GM23338 (cell line): Measurements from ENCODE around the gene FBXO34. TPM values are rescaled to one million over a fixed set of nuclear protein-coding genes. Genes with fewer than 3 reads are reported as not detected.

Experiments used
- ATAC-seq: fragments of 200-7000 bp; cut with Tn5 transposase; 3 replicates; pipeline ENCODE4 v1.9.1; 2020
- DNase-seq: peaks from one replicate; pipeline ENCODE4 v3.0.0-alpha.2; 2015; ENCODE audit warnings: low spot score
- H2AFZ ChIP-seq: fragments of 200-600 bp; sonication (generic); 2 replicates; pipeline ENCODE4 v1.8.0; 2016; ENCODE audit warnings: antibody characterized with exemption, mild to moderate bottlenecking, moderate library complexity
- H3F3A ChIP-seq: fragments of 200-600 bp; sonication (generic); replicated peaks from 2 replicates; pipeline ENCODE4 v1.8.0; 2017; ENCODE audit warnings: antibody characterized with exemption, mixed run types, low read depth
- H3K27ac ChIP-seq: fragments of 200-600 bp; sonication (generic); 2 replicates; pipeline ENCODE4 v1.6.1; 2016; ENCODE audit warnings: low read depth
- H3K27me3 ChIP-seq: fragments of 200-600 bp; sonication (generic); 2 replicates; pipeline ENCODE4 v1.8.0; 2016; ENCODE audit warnings: mild to moderate bottlenecking, mixed run types, moderate library complexity; ENCODE audit not compliant: insufficient read depth
- H3K36me3 ChIP-seq: fragments of 200-600 bp; sonication (generic); 2 replicates; pipeline ENCODE4 v1.8.0; 2016; ENCODE audit warnings: mild to moderate bottlenecking; ENCODE audit not compliant: insufficient read depth
- H3K4me1 ChIP-seq: fragments of 200-600 bp; sonication (generic); 2 replicates; pipeline ENCODE4 v1.8.0; 2016; ENCODE audit warnings: mild to moderate bottlenecking, moderate library complexity; ENCODE audit not compliant: insufficient read depth
- H3K4me2 ChIP-seq: fragments of 200-600 bp; sonication (generic); 2 replicates; pipeline ENCODE4 v1.7.1; 2017; ENCODE audit warnings: mixed run types
- H3K4me3 ChIP-seq: fragments of 200-600 bp; sonication (generic); 2 replicates; pipeline ENCODE4 v1.6.1; 2016; ENCODE audit warnings: mixed run types
- H3K79me2 ChIP-seq: fragments of 200-600 bp; sonication (generic); replicated peaks from 2 replicates; pipeline ENCODE4 v1.8.0; 2017; ENCODE audit warnings: mild to moderate bottlenecking; ENCODE audit not compliant: insufficient read depth
- H3K9me2 ChIP-seq: fragments of 200-600 bp; sonication (generic); 2 replicates; pipeline ENCODE4 v1.8.0; 2017; ENCODE audit not compliant: insufficient read depth
- H4K20me1 ChIP-seq: fragments of 200-600 bp; sonication (generic); replicated peaks from 2 replicates; pipeline ENCODE4 v1.8.0; 2017; ENCODE audit warnings: mild to moderate bottlenecking; ENCODE audit not compliant: insufficient read depth
- H3K27ac Mint-ChIP-seq: 2 replicates; pipeline ENCODE4 v1.8.0; 2020; ENCODE audit warnings: inconsistent platforms, mild to moderate bottlenecking, moderate library complexity, mixed read lengths
- H3K27me3 Mint-ChIP-seq: 3 replicates; pipeline ENCODE4 v1.8.0; 2022; ENCODE audit warnings: low read depth, mild to moderate bottlenecking, moderate library complexity, mixed read lengths, inconsistent platforms; ENCODE audit not compliant: insufficient read depth, poor library complexity
- H3K36me3 Mint-ChIP-seq: 3 replicates; pipeline ENCODE4 v1.8.0; 2021; ENCODE audit warnings: low read depth, mild to moderate bottlenecking, inconsistent platforms, moderate library complexity, mixed read lengths
- H3K4me1 Mint-ChIP-seq: 3 replicates; pipeline ENCODE4 v1.8.0; 2020; ENCODE audit warnings: mild to moderate bottlenecking, inconsistent platforms, mixed read lengths
- H3K4me3 Mint-ChIP-seq: 3 replicates; pipeline ENCODE4 v1.8.0; 2021; ENCODE audit warnings: moderate library complexity, mild to moderate bottlenecking, inconsistent platforms, mixed read lengths
- H3K9me3 Mint-ChIP-seq: 3 replicates; pipeline ENCODE4 v1.8.0; 2020; ENCODE audit warnings: moderate library complexity, mild to moderate bottlenecking, inconsistent platforms, mixed read lengths
- CREB1 ChIP-seq: fragments of 250-450 bp; sonication (Bioruptor Pico); IDR thresholded peaks from 2 replicates; pipeline ENCODE4 v1.5.0; 2020; ENCODE audit warnings: low read depth, mild to moderate bottlenecking, moderate library complexity
- CTCF ChIP-seq, 2 experiments: fragments of 200-600 bp in 1 of 2; sonication (generic) in 1 of 2; conservative IDR thresholded peaks; 2 replicates each; pipeline versions ENCODE4 v1.5.1 to v1.6.1; 2016 to 2017; ENCODE audit warnings: antibody characterized with exemption in 2 of 2, low read depth in 2 of 2, mild to moderate bottlenecking in 2 of 2, moderate library complexity in 1 of 2
- EZH2 ChIP-seq: fragments of 200-600 bp; sonication (generic); IDR thresholded peaks from one replicate; pipeline ENCODE4 v1.8.0; 2017; ENCODE audit warnings: antibody characterized with exemption, mild to moderate bottlenecking, low read depth; ENCODE audit not compliant: unreplicated experiment
- EZH2phosphoT487 ChIP-seq: fragments of 200-600 bp; sonication (generic); IDR thresholded peaks from one replicate; pipeline ENCODE4 v1.8.1; 2018; ENCODE audit warnings: antibody characterized with exemption; ENCODE audit not compliant: unreplicated experiment
- JUNB ChIP-seq: IDR thresholded peaks from one replicate; pipeline ENCODE4 v1.6.1; 2016; ENCODE audit warnings: antibody characterized with exemption; ENCODE audit not compliant: unreplicated experiment
- NANOG ChIP-seq: IDR thresholded peaks from 2 replicates; pipeline ENCODE4 v1.6.1; 2016; ENCODE audit warnings: antibody characterized with exemption, borderline replicate concordance
- POLR2AphosphoS5 ChIP-seq: IDR thresholded peaks from 2 replicates; pipeline ENCODE4 v1.6.1; 2016; ENCODE audit warnings: antibody characterized with exemption, low read depth
- STAT1 ChIP-seq: IDR thresholded peaks from one replicate; pipeline ENCODE4 v1.6.1; 2016; ENCODE audit warnings: antibody characterized with exemption; ENCODE audit not compliant: unreplicated experiment
- ZNF114 ChIP-seq: fragments of 250-450 bp; sonication (Bioruptor Pico); IDR thresholded peaks from 2 replicates; pipeline ENCODE4 v1.5.0; 2020; ENCODE audit warnings: mild to moderate bottlenecking, moderate library complexity
- ZNF331 ChIP-seq: fragments of 250-450 bp; sonication (Bioruptor Pico); IDR thresholded peaks from 2 replicates; pipeline ENCODE4 v1.5.0; 2020; ENCODE audit warnings: low read depth, mild to moderate bottlenecking, moderate library complexity
- polyA plus RNA-seq: library from polyadenylated mRNA; unstranded; fragments of >200 nt; fragmentation: Nextera tagmentation; extraction: Ambion mirVana; gene quantifications from 2 replicates; pipeline ENCODE4 v1.2.1, GENCODE V29; 2016
- total RNA-seq: library from RNA; depleted of rRNA; stranded (reverse); fragments of >200 nt; shearing (Covaris generic); gene quantifications from 2 replicates; pipeline ENCODE4 v1.2.3, GENCODE V29; 2014
- TF ChIP-seq, protein P1 (sequence below): IDR thresholded peaks from 2 replicates; pipeline ENCODE4 v1.6.1; 2016; ENCODE audit warnings: antibody characterized with exemption
- TF ChIP-seq, protein P2 (sequence below): IDR thresholded peaks from one replicate; pipeline ENCODE4 v1.6.1; 2018; ENCODE audit warnings: antibody characterized with exemption; ENCODE audit not compliant: unreplicated experiment

Gene FBXO34
- total and polyA plus RNA-seq, 2 experiments from 2014 or later = 9.4 to 13.4 TPM

DNA sequence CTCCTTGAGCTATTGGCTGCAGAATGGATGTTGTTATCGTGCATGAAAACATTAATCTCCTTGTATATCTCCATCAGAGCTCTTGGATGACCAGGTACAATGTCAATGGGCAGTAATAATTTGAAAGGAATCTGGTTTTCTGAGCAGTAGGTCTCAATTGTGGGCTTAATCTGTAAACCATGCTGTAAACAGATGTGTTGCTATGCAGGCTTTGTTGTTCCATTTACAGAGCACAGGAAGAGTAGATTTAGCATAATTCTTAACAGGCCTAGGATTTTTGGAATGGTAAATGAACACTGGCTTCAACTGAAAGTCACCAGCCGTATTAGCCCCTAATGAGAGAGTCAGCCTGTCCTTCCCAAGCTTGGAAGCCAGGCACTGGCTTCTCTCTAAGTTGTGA, 90.0 kb downstream of the FBXO34 start:
- H3K36me3 ChIP-seq = no peaks in the 10 kb centered on the region
- Mint-ChIP-seq H3K27me3 (peaks cover 15% of the 10 kb centered on the region), H3K4me3 (no peak overlapping the region), H3K27ac (no peak overlapping the region), H3K36me3 (peaks cover 9% of the 10 kb centered on the region; the same call in 2 of the 3 replicates), H3K4me1 (no peaks in the 10 kb centered on the region), H3K9me3 (no peaks in the 10 kb centered on the region)
- no peaks in the 10 kb centered on the region for H3K4me1 ChIP-seq
- DNase-seq = no peak
- no peak for ATAC-seq
- TF ChIP-seq ZNF331 (CRISPR knock-in tag) = no peak
- no peak for TF ChIP-seq ZNF114
- TF ChIP-seq STAT1 = no peak
- TF ChIP-seq JUNB = no peak
- TF ChIP-seq NANOG = no peak
- TF ChIP-seq, protein P1, sequence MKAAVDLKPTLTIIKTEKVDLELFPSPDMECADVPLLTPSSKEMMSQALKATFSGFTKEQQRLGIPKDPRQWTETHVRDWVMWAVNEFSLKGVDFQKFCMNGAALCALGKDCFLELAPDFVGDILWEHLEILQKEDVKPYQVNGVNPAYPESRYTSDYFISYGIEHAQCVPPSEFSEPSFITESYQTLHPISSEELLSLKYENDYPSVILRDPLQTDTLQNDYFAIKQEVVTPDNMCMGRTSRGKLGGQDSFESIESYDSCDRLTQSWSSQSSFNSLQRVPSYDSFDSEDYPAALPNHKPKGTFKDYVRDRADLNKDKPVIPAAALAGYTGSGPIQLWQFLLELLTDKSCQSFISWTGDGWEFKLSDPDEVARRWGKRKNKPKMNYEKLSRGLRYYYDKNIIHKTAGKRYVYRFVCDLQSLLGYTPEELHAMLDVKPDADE = no peak
- TF ChIP-seq, protein P2, sequence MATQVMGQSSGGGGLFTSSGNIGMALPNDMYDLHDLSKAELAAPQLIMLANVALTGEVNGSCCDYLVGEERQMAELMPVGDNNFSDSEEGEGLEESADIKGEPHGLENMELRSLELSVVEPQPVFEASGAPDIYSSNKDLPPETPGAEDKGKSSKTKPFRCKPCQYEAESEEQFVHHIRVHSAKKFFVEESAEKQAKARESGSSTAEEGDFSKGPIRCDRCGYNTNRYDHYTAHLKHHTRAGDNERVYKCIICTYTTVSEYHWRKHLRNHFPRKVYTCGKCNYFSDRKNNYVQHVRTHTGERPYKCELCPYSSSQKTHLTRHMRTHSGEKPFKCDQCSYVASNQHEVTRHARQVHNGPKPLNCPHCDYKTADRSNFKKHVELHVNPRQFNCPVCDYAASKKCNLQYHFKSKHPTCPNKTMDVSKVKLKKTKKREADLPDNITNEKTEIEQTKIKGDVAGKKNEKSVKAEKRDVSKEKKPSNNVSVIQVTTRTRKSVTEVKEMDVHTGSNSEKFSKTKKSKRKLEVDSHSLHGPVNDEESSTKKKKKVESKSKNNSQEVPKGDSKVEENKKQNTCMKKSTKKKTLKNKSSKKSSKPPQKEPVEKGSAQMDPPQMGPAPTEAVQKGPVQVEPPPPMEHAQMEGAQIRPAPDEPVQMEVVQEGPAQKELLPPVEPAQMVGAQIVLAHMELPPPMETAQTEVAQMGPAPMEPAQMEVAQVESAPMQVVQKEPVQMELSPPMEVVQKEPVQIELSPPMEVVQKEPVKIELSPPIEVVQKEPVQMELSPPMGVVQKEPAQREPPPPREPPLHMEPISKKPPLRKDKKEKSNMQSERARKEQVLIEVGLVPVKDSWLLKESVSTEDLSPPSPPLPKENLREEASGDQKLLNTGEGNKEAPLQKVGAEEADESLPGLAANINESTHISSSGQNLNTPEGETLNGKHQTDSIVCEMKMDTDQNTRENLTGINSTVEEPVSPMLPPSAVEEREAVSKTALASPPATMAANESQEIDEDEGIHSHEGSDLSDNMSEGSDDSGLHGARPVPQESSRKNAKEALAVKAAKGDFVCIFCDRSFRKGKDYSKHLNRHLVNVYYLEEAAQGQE = no peak
- TF ChIP-seq CREB1 (CRISPR knock-in tag) = no peak
- TF ChIP-seq EZH2 = no peak
- TF ChIP-seq CTCF (conservative IDR thresholded peaks at IDR 0.05; ENCODE audit: low read depth in 2 of 2) = no peak
- no peak for TF ChIP-seq POLR2AphosphoS5
- TF ChIP-seq EZH2phosphoT487 = no peak
- no peaks in the 10 kb centered on the region for H3K9me2 ChIP-seq
- H3K4me2 ChIP-seq = no peak overlapping the region
- H3F3A ChIP-seq = no peaks in the 10 kb centered on the region
- no peaks in the 10 kb centered on the region for H3K27me3 ChIP-seq
- H3K79me2 ChIP-seq = no peaks in the 10 kb centered on the region
- H4K20me1 ChIP-seq = no peaks in the 10 kb centered on the region; the same call in 1 of the 2 replicates
- no peak overlapping the region for H3K4me3 ChIP-seq
- no peak overlapping the region for H2AFZ ChIP-seq
- no peak overlapping the region for H3K27ac ChIP-seq
